Ishikawa (cell line): ENCODE results near the gene CELA3A.
A peak's percentile ranks its signal among the peaks of the same experiment; 100 is the strongest.

ENCODE experiments used
- CEBPB ChIP-seq: IDR thresholded peaks from 2 replicates; pipeline ENCODE4 v1.6.1; 2012
- CREB1 ChIP-seq: IDR thresholded peaks from 2 replicates; pipeline ENCODE4 v1.6.1; 2012; ENCODE audit warnings: low read depth
- EGR1 ChIP-seq: IDR thresholded peaks from 2 replicates; pipeline ENCODE4 v1.6.1; 2012
- EP300 ChIP-seq: IDR thresholded peaks from 2 replicates; pipeline ENCODE4 v1.6.1; 2012; ENCODE audit warnings: borderline replicate concordance
- FOXM1 ChIP-seq: IDR thresholded peaks from 2 replicates; pipeline ENCODE4 v1.6.1; 2012; ENCODE audit warnings: low read depth, borderline replicate concordance
- MAX ChIP-seq: IDR thresholded peaks from 2 replicates; pipeline ENCODE4 v1.6.1; 2012
- NFIC ChIP-seq: IDR thresholded peaks from 2 replicates; pipeline ENCODE4 v1.6.1; 2012
- RAD21 ChIP-seq: IDR thresholded peaks from 2 replicates; pipeline ENCODE4 v1.6.1; 2012; ENCODE audit warnings: low read depth
- TAF1 ChIP-seq: IDR thresholded peaks from 2 replicates; pipeline ENCODE4 v1.6.1; 2012; ENCODE audit warnings: low read depth, mild to moderate bottlenecking
- TCF12 ChIP-seq: IDR thresholded peaks from 2 replicates; pipeline ENCODE4 v1.6.1; 2012; ENCODE audit warnings: low read depth
- TEAD4 ChIP-seq: IDR thresholded peaks from 2 replicates; pipeline ENCODE4 v1.6.1; 2012
- YY1 ChIP-seq: IDR thresholded peaks from 2 replicates; pipeline ENCODE4 v1.6.1; 2012; ENCODE audit warnings: low read depth
- ZBTB7A ChIP-seq: IDR thresholded peaks from 2 replicates; pipeline ENCODE4 v1.6.1; 2012; ENCODE audit warnings: low read depth
- TF ChIP-seq, protein P1 (sequence below): IDR thresholded peaks from 2 replicates; pipeline ENCODE4 v1.6.1; 2012
- TF ChIP-seq, protein P2 (sequence below): IDR thresholded peaks from 2 replicates; pipeline ENCODE4 v1.6.1; 2012; ENCODE audit warnings: low read depth, mild to moderate bottlenecking

Gene CELA3A

GRCh38 chr1:22025368-22026155 is 24.1 kb downstream of the CELA3A start:
- TF ChIP-seq EGR1 (0 out of 2 replicates have a peak, but pooled peaks have one; percentile 7), RAD21 (no peak), ZBTB7A (peak; percentile 47; the same call in 1 of the 2 replicates), CEBPB (0 out of 2 replicates have a peak, but pooled peaks have one; percentile 2), YY1 (no peak), TCF12 (peak; percentile 31), NFIC (no peak), TAF1 (peak; percentile 94), MAX (peak; percentile 53), FOXM1 (no peak), EP300 (no peak), TEAD4 (peak; percentile 32), CREB1 (peak; percentile 45; the same call in 1 of the 2 replicates)
- TF ChIP-seq, protein P1, sequence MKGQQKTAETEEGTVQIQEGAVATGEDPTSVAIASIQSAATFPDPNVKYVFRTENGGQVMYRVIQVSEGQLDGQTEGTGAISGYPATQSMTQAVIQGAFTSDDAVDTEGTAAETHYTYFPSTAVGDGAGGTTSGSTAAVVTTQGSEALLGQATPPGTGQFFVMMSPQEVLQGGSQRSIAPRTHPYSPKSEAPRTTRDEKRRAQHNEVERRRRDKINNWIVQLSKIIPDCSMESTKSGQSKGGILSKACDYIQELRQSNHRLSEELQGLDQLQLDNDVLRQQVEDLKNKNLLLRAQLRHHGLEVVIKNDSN: peak; percentile 38; the same call in 1 of the 2 replicates
- TF ChIP-seq, protein P2, sequence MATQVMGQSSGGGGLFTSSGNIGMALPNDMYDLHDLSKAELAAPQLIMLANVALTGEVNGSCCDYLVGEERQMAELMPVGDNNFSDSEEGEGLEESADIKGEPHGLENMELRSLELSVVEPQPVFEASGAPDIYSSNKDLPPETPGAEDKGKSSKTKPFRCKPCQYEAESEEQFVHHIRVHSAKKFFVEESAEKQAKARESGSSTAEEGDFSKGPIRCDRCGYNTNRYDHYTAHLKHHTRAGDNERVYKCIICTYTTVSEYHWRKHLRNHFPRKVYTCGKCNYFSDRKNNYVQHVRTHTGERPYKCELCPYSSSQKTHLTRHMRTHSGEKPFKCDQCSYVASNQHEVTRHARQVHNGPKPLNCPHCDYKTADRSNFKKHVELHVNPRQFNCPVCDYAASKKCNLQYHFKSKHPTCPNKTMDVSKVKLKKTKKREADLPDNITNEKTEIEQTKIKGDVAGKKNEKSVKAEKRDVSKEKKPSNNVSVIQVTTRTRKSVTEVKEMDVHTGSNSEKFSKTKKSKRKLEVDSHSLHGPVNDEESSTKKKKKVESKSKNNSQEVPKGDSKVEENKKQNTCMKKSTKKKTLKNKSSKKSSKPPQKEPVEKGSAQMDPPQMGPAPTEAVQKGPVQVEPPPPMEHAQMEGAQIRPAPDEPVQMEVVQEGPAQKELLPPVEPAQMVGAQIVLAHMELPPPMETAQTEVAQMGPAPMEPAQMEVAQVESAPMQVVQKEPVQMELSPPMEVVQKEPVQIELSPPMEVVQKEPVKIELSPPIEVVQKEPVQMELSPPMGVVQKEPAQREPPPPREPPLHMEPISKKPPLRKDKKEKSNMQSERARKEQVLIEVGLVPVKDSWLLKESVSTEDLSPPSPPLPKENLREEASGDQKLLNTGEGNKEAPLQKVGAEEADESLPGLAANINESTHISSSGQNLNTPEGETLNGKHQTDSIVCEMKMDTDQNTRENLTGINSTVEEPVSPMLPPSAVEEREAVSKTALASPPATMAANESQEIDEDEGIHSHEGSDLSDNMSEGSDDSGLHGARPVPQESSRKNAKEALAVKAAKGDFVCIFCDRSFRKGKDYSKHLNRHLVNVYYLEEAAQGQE: no peak

DNA sequence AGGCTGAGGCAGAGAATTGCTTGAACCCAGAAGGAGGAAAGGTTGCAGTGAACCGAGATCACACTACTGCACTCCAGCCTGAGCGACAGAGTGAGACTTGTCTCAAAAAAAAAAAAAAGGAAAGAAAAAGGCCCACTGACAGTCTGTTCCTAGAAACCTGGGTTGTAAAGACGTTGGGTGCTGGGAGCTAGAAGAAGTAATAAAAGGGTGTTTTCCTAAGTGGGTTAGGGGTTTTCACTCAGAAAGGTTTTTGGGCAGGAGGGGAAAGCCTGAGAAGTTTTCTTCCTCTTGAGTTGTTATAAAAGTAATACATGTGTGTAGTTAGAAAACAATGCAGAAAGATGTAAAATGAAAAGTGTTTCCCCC is 25.4 kb downstream of the CELA3A start:
- TF ChIP-seq RAD21 (no peak), MAX (no peak), TCF12 (no peak), ZBTB7A (no peak), CREB1 (no peak), YY1 (no peak), EGR1 (no peak), FOXM1 (no peak), CEBPB (no peak), NFIC (no peak), TAF1 (no peak), EP300 (no peak)
- TF ChIP-seq, protein P1: no peak
- TF ChIP-seq, protein P2: no peak

DNA sequence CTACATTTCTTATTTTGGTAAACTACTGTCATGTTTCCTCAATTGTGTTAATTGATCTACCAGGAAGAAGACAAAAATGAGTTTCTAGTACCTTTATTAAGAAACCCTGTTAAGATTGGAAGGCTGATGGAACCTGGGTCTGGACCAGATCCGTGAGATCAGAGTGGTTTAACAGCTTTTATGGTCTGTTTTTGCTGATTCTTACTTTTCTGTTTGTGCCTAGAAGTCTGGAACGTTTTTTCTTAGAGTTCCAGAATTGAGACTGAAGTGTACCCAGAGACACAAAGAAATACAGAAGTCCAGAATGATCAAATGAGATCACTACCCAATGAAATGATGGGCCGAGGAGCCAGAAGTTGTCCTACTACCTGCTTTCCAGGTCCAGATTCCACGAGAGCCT is 28.6 kb downstream of the CELA3A start:
- no peak for TF ChIP-seq NFIC
- TF ChIP-seq EGR1: no peak
- no peak for TF ChIP-seq CEBPB
- no peak for TF ChIP-seq TAF1
- no peak for TF ChIP-seq TEAD4
- no peak for TF ChIP-seq RAD21
- TF ChIP-seq YY1: no peak
- TF ChIP-seq TCF12: no peak
- TF ChIP-seq CREB1: no peak
- TF ChIP-seq, protein P2: no peak

GRCh38 chr1:22030473-22030872 is 29.0 kb downstream of the CELA3A start:
- TF ChIP-seq CEBPB: no peak
- TF ChIP-seq, protein P1: no peak
- TF ChIP-seq RAD21: no peak
- TF ChIP-seq EP300: no peak
